Measurements from ENCODE around the gene LEKR1.

Gene LEKR1

GRCh38 chr3:157075693-157076420 is 249.7 kb downstream of the LEKR1 start:
- H3K4me1 ChIP-seq (ENCODE audit: control insufficient read depth, insufficient read depth, low read length), result no peaks in the 10 kb centered on the region

GRCh38 chr3:157077565-157077991 is 251.4 kb downstream of the LEKR1 start:
- Histone ChIP-seq H3K27ac (ENCODE audit: extremely low read depth, low read depth, low read length) (no peak overlapping the region), H3K9me3 (ENCODE audit: control insufficient read depth, insufficient read depth, low read depth, low read length) (no peaks in the 10 kb centered on the region), H3K4me1 (ENCODE audit: control insufficient read depth, insufficient read depth, low read length) (no peaks in the 10 kb centered on the region), H3K36me3 (ENCODE audit: control insufficient read depth in 2 of 2, insufficient read depth in 1 of 2, low read length in 2 of 2) (no peaks in the 10 kb centered on the region), H3K4me3 (ENCODE audit: low read depth, low read length) (no peak overlapping the region)
- CTCF ChIA-PET, result interaction anchor here (0.7 to 1.0 kb wide), 4 partner anchors 54 to 404 kb away, joined by 3 to 5 read pairs (median 3); partner anchors contain the start of gene TIPARP
- POLR2A ChIA-PET, result no interaction called here
- TF ChIP-seq INSM2 (tag by site-specific recombination; IDR thresholded peaks at IDR 0.05) (no peak), ZNF157 (tag by site-specific recombination; IDR thresholded peaks at IDR 0.05) (no peak), ZNF747 (tag by site-specific recombination; IDR thresholded peaks at IDR 0.05) (no peak), ZNF274 (IDR thresholded peaks at IDR 0.05; ENCODE audit: low read length) (no peak), ZNF274 (tag by site-specific recombination; IDR thresholded peaks at IDR 0.05; ENCODE audit: borderline replicate concordance) (no peak), HOXC10 (CRISPR knock-in tag; IDR thresholded peaks at IDR 0.05) (no peak), ZNF121 (tag by site-specific recombination; IDR thresholded peaks at IDR 0.05) (no peak), ZNF843 (tag by site-specific recombination; IDR thresholded peaks at IDR 0.05) (no peak), KLF10 (tag by site-specific recombination; IDR thresholded peaks at IDR 0.05) (no peak), RBAK (tag by site-specific recombination; IDR thresholded peaks at IDR 0.05) (no peak), ZNF140 (tag by site-specific recombination; IDR thresholded peaks at IDR 0.05) (no peak), GLI2 (tag by site-specific recombination; IDR thresholded peaks at IDR 0.05; ENCODE audit: borderline replicate concordance, low read depth) (no peak), CTCF (tag by site-specific recombination; IDR thresholded peaks at IDR 0.05) (no peak), ZNF202 (tag by site-specific recombination; IDR thresholded peaks at IDR 0.05; ENCODE audit: borderline replicate concordance) (no peak)

More at GRCh38 chr3:157075693-157076420, 249.7 kb downstream of the LEKR1 start:
- CTCF ChIA-PET, result interaction anchor here (0.5 to 0.8 kb wide), 2 partner anchors 256 to 924 kb away, joined by 3 read pairs; no protein-coding TSS in a partner anchor
- POLR2A ChIA-PET, result no interaction called here
- no peak overlapping the region for H3K27ac ChIP-seq (ENCODE audit: extremely low read depth, low read depth, low read length)
- H3K36me3 ChIP-seq (ENCODE audit: control insufficient read depth in 2 of 2, insufficient read depth in 1 of 2, low read length in 2 of 2), result no peaks in the 10 kb centered on the region
- no peak overlapping the region for H3K4me3 ChIP-seq (ENCODE audit: low read depth, low read length)
- no peak for TF ChIP-seq ZNF214 (tag by site-specific recombination; IDR thresholded peaks at IDR 0.05; ENCODE audit: borderline replicate concordance)
- TF ChIP-seq ZNF837 (tag by site-specific recombination; IDR thresholded peaks at IDR 0.05), result no peak
- no peak for TF ChIP-seq KLF16 (tag by site-specific recombination; IDR thresholded peaks at IDR 0.05)
- H3K9me3 ChIP-seq (ENCODE audit: control insufficient read depth, insufficient read depth, low read depth, low read length), result no peaks in the 10 kb centered on the region

GRCh38 chr3:157078131-157078810 is 252.1 kb downstream of the LEKR1 start:
- POLR2A ChIA-PET, result no interaction called here
- H3K27ac ChIP-seq (ENCODE audit: extremely low read depth, low read depth, low read length), result no peak overlapping the region
- CTCF ChIA-PET, result interaction anchor here (0.7 kb wide), 1 partner anchor 59 kb away, joined by 3 read pairs; no protein-coding TSS in a partner anchor
- H3K9me3 ChIP-seq (ENCODE audit: control insufficient read depth, insufficient read depth, low read depth, low read length), result no peaks in the 10 kb centered on the region
- H3K4me3 ChIP-seq (ENCODE audit: low read depth, low read length), result no peak overlapping the region
- H3K4me1 ChIP-seq (ENCODE audit: control insufficient read depth, insufficient read depth, low read length), result no peaks in the 10 kb centered on the region
- no peaks in the 10 kb centered on the region for H3K36me3 ChIP-seq (ENCODE audit: control insufficient read depth in 2 of 2, insufficient read depth in 1 of 2, low read length in 2 of 2)
- no peak for TF ChIP-seq ZNF341 (tag by site-specific recombination; IDR thresholded peaks at IDR 0.05; ENCODE audit: low read depth)
- TF ChIP-seq ZNF571 (tag by site-specific recombination; IDR thresholded peaks at IDR 0.05), result no peak
- TF ChIP-seq ZNF202 (tag by site-specific recombination; IDR thresholded peaks at IDR 0.05; ENCODE audit: borderline replicate concordance), result no peak
- no peak for TF ChIP-seq ZNF654 (tag by site-specific recombination; IDR thresholded peaks at IDR 0.05; ENCODE audit: low read depth)
- TF ChIP-seq ZNF280C (tag by site-specific recombination; IDR thresholded peaks at IDR 0.05), result no peak
- TF ChIP-seq ZNF280D (tag by site-specific recombination; IDR thresholded peaks at IDR 0.05), result no peak
